T47D (cell line): ENCODE measurements around the gene UNC13B.
A peak's percentile ranks its signal among the peaks of the same experiment; 100 is the strongest.
"Not testable (repeated sequence)": the region's sequence is repeated elsewhere in the genome, so short reads cannot be mapped to it uniquely, and the experiment has no call there.

Source experiments
- DNase-seq, 2 experiments: peaks; one replicate each; pipeline versions ENCODE4 v3.0.0 to v3.0.0-alpha.2; 2011 to 2012; ENCODE audit warnings: low read depth in 1 of 2, low spot score in 1 of 2
- JUND ChIP-seq: IDR thresholded peaks from 2 replicates; pipeline ENCODE4 v1.6.1; 2012; ENCODE audit warnings: low read depth
- in situ Hi-C: cut with HindIII; loops from 2 replicates; pipeline ENCODE4 v1.10.0; 2016; ENCODE audit warnings: low sequenced_read_pairs, low pct_unique_long_range_greater_than_20kb

UNC13B gene

GRCh38 chr9:35406183-35406959 is 244.6 kb downstream of the UNC13B start:
- no peak for TF ChIP-seq JUND
- in situ Hi-C loops, result no loop called here
- DNase-seq, result no peak

- TF ChIP-seq JUND, result no peak
- in situ Hi-C loops, result no loop called here
- no peak for DNase-seq
Measured at GRCh38 chr9:35407846-35408245, 246.0 kb downstream of the UNC13B start.

- not testable (repeated sequence) for DNase-seq
Measured at GRCh38 chr9:35409434-35409833, 247.6 kb downstream of the UNC13B start.

GRCh38 chr9:35414889-35415288 is 253.1 kb downstream of the UNC13B start:
- no peak for TF ChIP-seq JUND
- in situ Hi-C loops, result no loop called here
- peak in 1 of 2 experiments; percentile 1 for DNase-seq

More at GRCh38 chr9:35409434-35409833, 247.6 kb downstream of the UNC13B start:
- in situ Hi-C loops, result not testable (repeated sequence)

GRCh38 chr9:35415402-35416097 is 253.7 kb downstream of the UNC13B start:
- TF ChIP-seq JUND, result no peak
- in situ Hi-C loops, result no loop called here
- DNase-seq, result peak in 1 of 2 experiments; percentile 16

- DNase-seq, result no peak
- in situ Hi-C loops, result no loop called here
- TF ChIP-seq JUND, result no peak
Measured at GRCh38 chr9:35416098-35416427, 254.3 kb downstream of the UNC13B start.

- in situ Hi-C loops, result no loop called here
- no peak for TF ChIP-seq JUND
- no peak for DNase-seq
Measured at GRCh38 chr9:35422346-35422745, 260.5 kb downstream of the UNC13B start.

GRCh38 chr9:35422753-35423152 is 260.9 kb downstream of the UNC13B start:
- TF ChIP-seq JUND, result no peak
- in situ Hi-C loops, result no loop called here
- no peak for DNase-seq

- TF ChIP-seq JUND, result no peak
- in situ Hi-C loops, result no loop called here
- DNase-seq, result no peak
Measured at GRCh38 chr9:35423499-35423898, 261.7 kb downstream of the UNC13B start.

- in situ Hi-C loops, result no loop called here
- no peak for DNase-seq
- no peak for TF ChIP-seq JUND
Measured at GRCh38 chr9:35424356-35425352, 262.8 kb downstream of the UNC13B start.

- no peak for TF ChIP-seq JUND
- DNase-seq, result peak; percentile 2 to 7
Measured at GRCh38 chr9:35426627-35427026, 264.8 kb downstream of the UNC13B start.

GRCh38 chr9:35431467-35431866 is 269.7 kb downstream of the UNC13B start:
- no peak for TF ChIP-seq JUND
- in situ Hi-C loops, result no loop called here
- no peak for DNase-seq

More at GRCh38 chr9:35426627-35427026, 264.8 kb downstream of the UNC13B start:
- in situ Hi-C loops, result no loop called here
